ENCODE measurements around the gene DSCAML1.

DNA sequence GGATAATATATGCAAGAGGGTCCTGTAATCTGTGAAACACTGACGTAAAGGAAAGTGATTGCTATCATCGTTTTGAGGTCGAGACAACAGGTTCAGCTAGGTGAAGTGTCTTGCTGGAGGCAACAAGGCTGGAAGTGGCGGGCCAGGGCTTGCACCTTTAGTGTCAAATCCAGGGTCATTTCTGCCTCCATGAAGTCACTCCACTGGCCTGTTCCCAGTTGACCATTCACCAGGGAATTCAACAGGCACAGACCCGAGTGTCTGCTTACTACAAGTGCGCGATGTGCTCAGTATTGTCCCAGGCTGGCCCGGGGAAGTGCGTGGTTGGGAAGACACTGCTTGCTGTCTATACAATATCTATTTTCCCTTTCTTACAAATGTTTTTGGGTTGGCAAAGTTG, 244.4 kb downstream of the DSCAML1 start:
- TF ChIP-seq, protein P1, sequence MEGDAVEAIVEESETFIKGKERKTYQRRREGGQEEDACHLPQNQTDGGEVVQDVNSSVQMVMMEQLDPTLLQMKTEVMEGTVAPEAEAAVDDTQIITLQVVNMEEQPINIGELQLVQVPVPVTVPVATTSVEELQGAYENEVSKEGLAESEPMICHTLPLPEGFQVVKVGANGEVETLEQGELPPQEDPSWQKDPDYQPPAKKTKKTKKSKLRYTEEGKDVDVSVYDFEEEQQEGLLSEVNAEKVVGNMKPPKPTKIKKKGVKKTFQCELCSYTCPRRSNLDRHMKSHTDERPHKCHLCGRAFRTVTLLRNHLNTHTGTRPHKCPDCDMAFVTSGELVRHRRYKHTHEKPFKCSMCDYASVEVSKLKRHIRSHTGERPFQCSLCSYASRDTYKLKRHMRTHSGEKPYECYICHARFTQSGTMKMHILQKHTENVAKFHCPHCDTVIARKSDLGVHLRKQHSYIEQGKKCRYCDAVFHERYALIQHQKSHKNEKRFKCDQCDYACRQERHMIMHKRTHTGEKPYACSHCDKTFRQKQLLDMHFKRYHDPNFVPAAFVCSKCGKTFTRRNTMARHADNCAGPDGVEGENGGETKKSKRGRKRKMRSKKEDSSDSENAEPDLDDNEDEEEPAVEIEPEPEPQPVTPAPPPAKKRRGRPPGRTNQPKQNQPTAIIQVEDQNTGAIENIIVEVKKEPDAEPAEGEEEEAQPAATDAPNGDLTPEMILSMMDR (IDR thresholded peaks at IDR 0.05) = no peak
- no peak for TF ChIP-seq POLR2AphosphoS5 (IDR thresholded peaks at IDR 0.05)
